Neuronal stem cell (in vitro differentiated cells): ENCODE results near the gene SH2D2A.

Experiments used
- DNase-seq: peaks from one replicate; pipeline ENCODE4 v3.0.0-alpha.2; 2013; ENCODE audit warnings: low spot score
- H2AFZ ChIP-seq: one replicate; pipeline ENCODE4 v1.6.1; 2013; ENCODE audit warnings: mild to moderate bottlenecking, low read length, inconsistent platforms
- H2AK5ac ChIP-seq: 2 replicates; pipeline ENCODE4 v1.6.1; 2013; ENCODE audit warnings: low read depth, mild to moderate bottlenecking, inconsistent platforms, low read length, moderate library complexity, mixed read lengths
- H2BK120ac ChIP-seq: 2 replicates; pipeline ENCODE4 v1.6.1; 2013; ENCODE audit warnings: low read depth, mild to moderate bottlenecking, inconsistent platforms, low read length, moderate library complexity, mixed read lengths
- H2BK12ac ChIP-seq: one replicate; pipeline ENCODE4 v1.6.1; 2013; ENCODE audit warnings: low read length, inconsistent platforms
- H2BK15ac ChIP-seq: 2 replicates; pipeline ENCODE4 v1.6.1; 2013; ENCODE audit warnings: mild to moderate bottlenecking, low read length, inconsistent platforms, mixed read lengths
- H2BK5ac ChIP-seq: one replicate; pipeline ENCODE4 v1.6.1; 2013; ENCODE audit warnings: inconsistent platforms, mild to moderate bottlenecking, low read length, moderate library complexity
- H3K14ac ChIP-seq: one replicate; pipeline ENCODE4 v1.6.1; 2013; ENCODE audit warnings: low read length, inconsistent platforms
- H3K18ac ChIP-seq: 2 replicates; pipeline ENCODE4 v1.6.1; 2013; ENCODE audit warnings: low read length, inconsistent platforms
- H3K23ac ChIP-seq: 2 replicates; pipeline ENCODE4 v1.6.1; 2013; ENCODE audit warnings: low read depth, mild to moderate bottlenecking, mixed read lengths, low read length, inconsistent platforms; ENCODE audit not compliant: poor library complexity
- H3K27ac ChIP-seq: replicated peaks from 3 replicates; pipeline ENCODE4 v1.5.1; 2013; ENCODE audit warnings: low read length, inconsistent platforms
- H3K27me3 ChIP-seq, 3 experiments: 2 replicates each; pipeline ENCODE4 v1.6.1; 2013; ENCODE audit warnings: low read length in 3 of 3, mild to moderate bottlenecking in 2 of 3, inconsistent platforms in 1 of 3, low read depth in 1 of 3, mixed read lengths in 1 of 3, moderate library complexity in 1 of 3; ENCODE audit not compliant: control insufficient read depth in 3 of 3, insufficient read depth in 3 of 3
- H3K36me3 ChIP-seq, 2 donors: replicated peaks in 1 of 2; 2 replicates each; pipeline ENCODE4 v1.6.1; 2013; ENCODE audit warnings: low read length in 2 of 2; ENCODE audit not compliant: control insufficient read depth in 2 of 2, insufficient read depth in 2 of 2
- H3K4ac ChIP-seq: 2 replicates; pipeline ENCODE4 v1.6.1; 2013; ENCODE audit warnings: inconsistent platforms, mild to moderate bottlenecking, low read length, moderate library complexity
- H3K4me1 ChIP-seq, 2 donors: 1 replicate in 1 of 2; 2 replicates in 1 of 2; pipeline ENCODE4 v1.6.1; 2013; ENCODE audit warnings: low read length in 2 of 2, low read depth in 1 of 2; ENCODE audit not compliant: control insufficient read depth in 2 of 2, insufficient read depth in 1 of 2
- H3K4me2 ChIP-seq: one replicate; pipeline ENCODE4 v1.6.1; 2013; ENCODE audit warnings: mild to moderate bottlenecking, low read length, inconsistent platforms; ENCODE audit not compliant: insufficient read depth, poor library complexity, severe bottlenecking
- H3K4me3 ChIP-seq, 2 donors: 2 replicates each; pipeline ENCODE4 v1.5.1; 2013; ENCODE audit warnings: low read length in 2 of 2, mild to moderate bottlenecking in 2 of 2, inconsistent platforms in 1 of 2, moderate library complexity in 1 of 2
- H3K79me1 ChIP-seq: one replicate; pipeline ENCODE4 v1.6.1; 2013; ENCODE audit warnings: low read depth, mild to moderate bottlenecking, inconsistent platforms, low read length, moderate library complexity
- H3K9ac ChIP-seq: one replicate; pipeline ENCODE4 v1.6.1; 2013; ENCODE audit warnings: mild to moderate bottlenecking, low read depth, low read length, inconsistent platforms; ENCODE audit not compliant: poor library complexity
- H3K9me3 ChIP-seq, 2 donors: replicated peaks in 1 of 2; 2 replicates each; pipeline versions ENCODE3 to v1.6.1; 2013; ENCODE audit warnings: low read length in 2 of 2, mild to moderate bottlenecking in 2 of 2, inconsistent platforms in 1 of 2, low read depth in 1 of 2, mixed read lengths in 1 of 2, moderate library complexity in 1 of 2; ENCODE audit not compliant: control insufficient read depth in 2 of 2, insufficient read depth in 1 of 2
- H4K8ac ChIP-seq: one replicate; pipeline ENCODE4 v1.6.1; 2013; ENCODE audit warnings: low read depth, mild to moderate bottlenecking, inconsistent platforms, low read length, moderate library complexity
- H4K91ac ChIP-seq: one replicate; pipeline ENCODE4 v1.6.1; 2013; ENCODE audit warnings: low read length, low read depth, mild to moderate bottlenecking, inconsistent platforms; ENCODE audit not compliant: poor library complexity
- WGBS, 2 donors: extraction: QIAGEN DNeasy Blood & Tissue Kit; methylation state at CpG; one replicate each; pipeline ENCODE4 v1.1.7; 2013; ENCODE audit warnings: missing lambda C conversion rate in 2 of 2, mixed read lengths in 1 of 2; ENCODE audit not compliant: insufficient read length in 2 of 2, insufficient replicate concordance in 1 of 2; ENCODE audit errors: extremely low coverage in 2 of 2; 5-methylcytosine and 5-hydroxymethylcytosine counted together

Gene SH2D2A

DNA sequence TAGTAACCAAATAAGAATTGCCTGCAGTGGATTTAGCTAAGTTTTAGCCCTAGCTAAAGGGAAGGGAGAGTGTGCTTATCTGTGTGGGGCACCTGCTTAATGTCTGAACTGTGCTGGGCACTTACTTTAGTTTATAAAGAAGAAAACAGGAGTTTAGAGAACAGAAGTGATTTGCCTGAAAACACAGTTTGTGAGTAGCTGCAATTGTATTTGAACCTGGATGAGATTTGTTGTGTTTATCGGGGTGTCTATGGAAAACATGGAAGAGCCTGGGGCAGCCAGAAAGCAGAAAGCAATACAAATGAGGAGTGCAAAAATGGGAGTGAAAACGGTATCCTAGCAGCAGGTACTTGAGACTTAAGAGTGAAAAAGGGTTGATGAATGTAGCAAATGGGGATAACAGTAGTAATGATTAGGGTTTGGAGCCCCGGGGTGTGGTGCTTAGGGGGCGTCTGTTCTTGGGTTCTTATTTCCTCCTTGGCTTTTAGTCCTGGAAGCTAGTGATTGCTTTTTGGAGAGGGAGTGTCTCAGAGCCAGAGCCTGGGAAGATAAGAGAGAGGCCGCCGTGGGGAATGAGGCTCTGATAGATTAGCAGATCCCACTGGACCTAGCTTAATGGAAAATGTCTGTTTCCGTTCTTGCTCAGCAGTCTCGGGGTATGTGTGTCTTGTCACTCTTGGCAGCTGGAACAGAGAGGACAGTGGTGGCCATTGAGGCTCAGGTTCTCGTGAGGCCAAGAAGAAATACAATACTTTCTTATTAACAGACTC is 43.7 kb downstream of the SH2D2A start:
- no peak overlapping the region for H3K4ac ChIP-seq
- no peak overlapping the region for H2AFZ ChIP-seq
- no CpG with 5 or more reads among the region's 9 CpGs for WGBS, 2 donors
- H3K27me3 ChIP-seq = no peaks in the 10 kb centered on the region
- H3K4me3 ChIP-seq = no peak overlapping the region
- H3K4me1 ChIP-seq = peaks cover 7 to 10% of the 10 kb centered on the region in 2 donors
- peaks cover 8% of the 10 kb centered on the region for H3K79me1 ChIP-seq
- H2BK15ac ChIP-seq = no peak overlapping the region
- H3K4me2 ChIP-seq = no peak overlapping the region
- no peak overlapping the region for H2BK5ac ChIP-seq
- no peak overlapping the region for H2BK120ac ChIP-seq
- H3K9me3 ChIP-seq = no peaks in the 10 kb centered on the region
- peaks cover 5 to 53% of the 10 kb centered on the region in 2 donors for H3K36me3 ChIP-seq
- H4K91ac ChIP-seq = no peak overlapping the region
- no peak overlapping the region for H3K27ac ChIP-seq
- no peak overlapping the region for H3K18ac ChIP-seq
- no peak overlapping the region for H3K9ac ChIP-seq
- no peak for DNase-seq
- no peak overlapping the region for H4K8ac ChIP-seq
- no peak overlapping the region for H2AK5ac ChIP-seq
- no peak overlapping the region for H3K23ac ChIP-seq
- no peak overlapping the region for H2BK12ac ChIP-seq
- H3K14ac ChIP-seq = no peak overlapping the region

DNA sequence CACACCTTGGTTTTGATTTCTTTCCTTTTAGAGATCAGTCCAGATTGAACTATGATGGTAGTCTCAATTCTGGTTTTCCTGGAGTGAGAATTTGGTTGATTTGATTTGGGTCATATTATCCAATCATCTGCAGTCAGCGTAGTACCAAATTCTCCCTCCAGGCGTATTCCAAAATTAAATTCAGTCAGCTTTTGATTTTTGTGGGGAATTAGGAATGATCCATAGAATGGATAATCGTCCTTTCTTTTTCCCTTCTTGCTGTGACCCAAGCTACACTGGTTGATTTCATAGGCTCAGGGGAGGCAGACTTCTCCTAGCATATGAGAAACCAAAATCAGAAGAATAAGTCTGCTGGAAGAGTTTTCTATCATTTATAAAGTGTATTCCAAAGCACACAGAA is 44.4 kb downstream of the SH2D2A start:
- Histone ChIP-seq H3K36me3 (peaks cover 5 to 53% of the 10 kb centered on the region in 2 donors), H3K18ac (no peak overlapping the region), H2BK5ac (no peak overlapping the region), H3K4me2 (no peak overlapping the region), H3K27me3 (no peaks in the 10 kb centered on the region), H4K8ac (no peak overlapping the region), H2AFZ (no peak overlapping the region), H3K9ac (no peak overlapping the region), H3K27ac (no peak overlapping the region), H2BK15ac (no peak overlapping the region), H2BK120ac (no peak overlapping the region), H2BK12ac (no peak overlapping the region), H3K9me3 (no peaks in the 10 kb centered on the region), H4K91ac (no peak overlapping the region), H3K4ac (no peak overlapping the region), H3K4me3 (no peak overlapping the region), H3K4me1 (peaks cover 7 to 10% of the 10 kb centered on the region in 2 donors), H2AK5ac (no peak overlapping the region), H3K79me1 (peaks cover 9% of the 10 kb centered on the region), H3K14ac (no peak overlapping the region), H3K23ac (no peak overlapping the region)
- no CpG with 5 or more reads among the region's 3 CpGs for WGBS, 2 donors
- no peak for DNase-seq

GRCh38 chr1:156768610-156769295 is 47.9 kb downstream of the SH2D2A start:
- no peak overlapping the region for H2BK12ac ChIP-seq
- no CpG with 5 or more reads among the region's 8 CpGs for WGBS, 2 donors
- H4K8ac ChIP-seq = no peak overlapping the region
- H2BK5ac ChIP-seq = no peak overlapping the region
- no peak for DNase-seq
- peak overlapping the region; percentile 98 for H3K9ac ChIP-seq
- no peak overlapping the region for H3K18ac ChIP-seq
- peak overlapping the region; percentile 79 for H3K4me2 ChIP-seq
- no peak overlapping the region for H3K27ac ChIP-seq
- H3K14ac ChIP-seq = no peak overlapping the region
- no peak overlapping the region for H4K91ac ChIP-seq
- H3K79me1 ChIP-seq = peaks cover 9% of the 10 kb centered on the region
- peaks cover 5 to 48% of the 10 kb centered on the region in 2 donors for H3K36me3 ChIP-seq
- H3K9me3 ChIP-seq = no peaks in the 10 kb centered on the region
- no peak overlapping the region for H2BK15ac ChIP-seq
- H3K4me1 ChIP-seq = peaks cover 14 to 16% of the 10 kb centered on the region in 2 donors
- H2AK5ac ChIP-seq = no peak overlapping the region
- H2BK120ac ChIP-seq = no peak overlapping the region
- H3K27me3 ChIP-seq = no peaks in the 10 kb centered on the region
- no peak overlapping the region for H3K4ac ChIP-seq
- H2AFZ ChIP-seq = no peak overlapping the region
- peak overlapping the region; percentile 83 to 93 for H3K4me3 ChIP-seq
- H3K23ac ChIP-seq = no peak overlapping the region

- no peak overlapping the region for H4K91ac ChIP-seq
- peak overlapping the region; percentile 86 for H2AK5ac ChIP-seq
- H3K4me1 ChIP-seq = peaks cover 14 to 16% of the 10 kb centered on the region in 2 donors
- H3K9me3 ChIP-seq = no peaks in the 10 kb centered on the region
- H3K14ac ChIP-seq = peak overlapping the region; percentile 72
- peak overlapping the region; percentile 57 for H2AFZ ChIP-seq
- H3K4me2 ChIP-seq = peak overlapping the region; percentile 79
- H4K8ac ChIP-seq = no peak overlapping the region
- H2BK5ac ChIP-seq = no peak overlapping the region
- H2BK120ac ChIP-seq = no peak overlapping the region
- H3K4me3 ChIP-seq = peak overlapping the region; percentile 83 to 93
- H3K27me3 ChIP-seq = no peaks in the 10 kb centered on the region
- peak overlapping the region; percentile 96 for H3K18ac ChIP-seq
- H3K4ac ChIP-seq = no peak overlapping the region
- H3K9ac ChIP-seq = peak overlapping the region; percentile 98
- H3K23ac ChIP-seq = peak overlapping the region; percentile 87
- peaks cover 5 to 41% of the 10 kb centered on the region in 2 donors for H3K36me3 ChIP-seq
- peak; percentile 49 for DNase-seq
- H2BK12ac ChIP-seq = no peak overlapping the region
- H2BK15ac ChIP-seq = no peak overlapping the region
- no CpG with 5 or more reads among the region's 31 CpGs for WGBS, 2 donors
- peak overlapping the region; percentile 71 for H3K27ac ChIP-seq
- H3K79me1 ChIP-seq = peaks cover 4% of the 10 kb centered on the region
Measured at GRCh38 chr1:156767879-156768604, 48.6 kb downstream of the SH2D2A start.
